ENCODE results near the gene BCAR1. TPM values are rescaled to one million over a fixed set of nuclear protein-coding genes. Genes with fewer than 3 reads are reported as not detected.

Gene BCAR1
- total RNA-seq, 1 donor: 75.3 TPM

DNA sequence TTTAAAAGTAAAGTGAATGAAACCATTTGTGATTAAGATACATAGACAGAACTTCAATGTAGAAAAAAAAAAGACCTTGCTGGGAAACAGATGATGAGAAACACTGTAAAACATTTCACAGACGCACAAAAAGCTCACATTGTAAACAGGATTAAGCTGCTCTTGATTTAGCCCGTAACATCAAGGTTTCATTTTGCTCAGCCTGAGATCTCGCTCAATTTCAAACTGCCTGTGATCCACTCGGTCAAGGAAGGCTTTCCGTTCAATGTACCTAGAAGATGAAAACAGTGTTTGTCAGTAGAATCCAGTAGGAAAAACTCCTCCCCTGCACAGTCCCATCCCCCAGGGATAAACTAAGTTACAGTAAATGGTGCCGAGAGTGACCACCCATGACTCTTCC, 42.3 kb upstream of the BCAR1 start:
- Histone ChIP-seq H3K36me3 (ENCODE audit: insufficient read depth, low read length) (peaks cover 30% of the 10 kb centered on the region), H4K20me1 (ENCODE audit: insufficient read depth, low read length) (no peaks in the 10 kb centered on the region), H3K9me3 (ENCODE audit: low read depth, low read length) (no peaks in the 10 kb centered on the region), H3K4me3 (ENCODE audit: insufficient read depth, low read length) (no peak overlapping the region), H3K79me2 (ENCODE audit: insufficient read depth, low read length) (no peaks in the 10 kb centered on the region), H3K4me1 (ENCODE audit: insufficient read depth, low read length) (no peaks in the 10 kb centered on the region), H3K27ac (ENCODE audit: low read depth, low read length) (no peak overlapping the region), H2AFZ (ENCODE audit: low read length) (no peak overlapping the region), H3K4me2 (ENCODE audit: insufficient read depth, low read length) (no peak overlapping the region), H3K27me3 (ENCODE audit: insufficient read depth, low read length) (no peaks in the 10 kb centered on the region)
- TF ChIP-seq, protein P1, sequence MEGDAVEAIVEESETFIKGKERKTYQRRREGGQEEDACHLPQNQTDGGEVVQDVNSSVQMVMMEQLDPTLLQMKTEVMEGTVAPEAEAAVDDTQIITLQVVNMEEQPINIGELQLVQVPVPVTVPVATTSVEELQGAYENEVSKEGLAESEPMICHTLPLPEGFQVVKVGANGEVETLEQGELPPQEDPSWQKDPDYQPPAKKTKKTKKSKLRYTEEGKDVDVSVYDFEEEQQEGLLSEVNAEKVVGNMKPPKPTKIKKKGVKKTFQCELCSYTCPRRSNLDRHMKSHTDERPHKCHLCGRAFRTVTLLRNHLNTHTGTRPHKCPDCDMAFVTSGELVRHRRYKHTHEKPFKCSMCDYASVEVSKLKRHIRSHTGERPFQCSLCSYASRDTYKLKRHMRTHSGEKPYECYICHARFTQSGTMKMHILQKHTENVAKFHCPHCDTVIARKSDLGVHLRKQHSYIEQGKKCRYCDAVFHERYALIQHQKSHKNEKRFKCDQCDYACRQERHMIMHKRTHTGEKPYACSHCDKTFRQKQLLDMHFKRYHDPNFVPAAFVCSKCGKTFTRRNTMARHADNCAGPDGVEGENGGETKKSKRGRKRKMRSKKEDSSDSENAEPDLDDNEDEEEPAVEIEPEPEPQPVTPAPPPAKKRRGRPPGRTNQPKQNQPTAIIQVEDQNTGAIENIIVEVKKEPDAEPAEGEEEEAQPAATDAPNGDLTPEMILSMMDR (IDR thresholded peaks at IDR 0.05; ENCODE audit: extremely low read depth, low read depth, low read length): no peak
- no peak for DNase-seq (ENCODE audit: insufficient read length, low spot score, missing footprints)

DNA sequence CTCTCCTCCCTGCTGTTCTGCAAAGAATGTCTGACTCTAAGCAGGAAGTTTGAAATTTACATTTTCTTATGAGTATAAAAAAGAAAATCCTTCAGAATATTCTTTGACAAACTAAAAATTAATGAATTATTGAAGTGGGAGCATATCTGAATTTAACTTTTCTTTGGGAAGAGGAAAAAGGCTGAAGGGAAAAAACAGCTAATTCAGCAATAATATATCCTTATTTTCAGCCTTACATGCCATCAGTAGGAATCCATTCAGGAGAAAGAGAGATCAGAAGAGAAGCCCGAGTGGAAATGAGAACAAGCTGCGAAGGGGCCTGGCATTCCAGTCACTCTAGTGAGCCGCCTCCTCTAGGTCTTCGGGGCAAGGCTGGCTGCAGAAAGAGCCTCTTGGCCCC, 41.7 kb upstream of the BCAR1 start:
- Histone ChIP-seq H2AFZ (ENCODE audit: low read length) (no peak overlapping the region), H3K79me2 (ENCODE audit: insufficient read depth, low read length) (no peaks in the 10 kb centered on the region), H3K4me2 (ENCODE audit: insufficient read depth, low read length) (no peak overlapping the region), H3K9me3 (ENCODE audit: low read depth, low read length) (no peaks in the 10 kb centered on the region), H3K27me3 (ENCODE audit: insufficient read depth, low read length) (no peaks in the 10 kb centered on the region), H3K36me3 (ENCODE audit: insufficient read depth, low read length) (peaks cover 30% of the 10 kb centered on the region), H3K4me1 (ENCODE audit: insufficient read depth, low read length) (no peaks in the 10 kb centered on the region), H3K27ac (ENCODE audit: low read depth, low read length) (no peak overlapping the region), H4K20me1 (ENCODE audit: insufficient read depth, low read length) (no peaks in the 10 kb centered on the region), H3K4me3 (ENCODE audit: insufficient read depth, low read length) (no peak overlapping the region)
- DNase-seq (ENCODE audit: insufficient read length, low spot score, missing footprints): no peak
- TF ChIP-seq, protein P1 (IDR thresholded peaks at IDR 0.05; ENCODE audit: extremely low read depth, low read depth, low read length): no peak

DNA sequence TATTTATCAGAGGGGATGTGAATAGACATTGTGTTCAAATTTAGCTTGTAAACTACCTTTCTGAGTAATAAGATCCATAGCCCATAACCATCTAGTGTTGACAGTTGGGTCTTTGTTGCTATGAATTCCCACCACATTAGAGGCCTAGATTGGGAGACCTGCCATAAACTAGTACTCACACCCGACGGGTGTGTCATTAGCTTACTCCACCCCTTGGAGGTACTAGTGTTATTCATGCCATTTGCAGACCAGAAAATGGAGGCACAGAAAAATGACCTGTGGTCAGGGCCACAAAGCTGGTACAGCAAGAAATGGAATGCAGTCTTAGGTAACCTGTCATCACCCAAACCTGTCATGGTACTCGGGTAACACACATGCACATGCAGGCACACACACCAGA, 41.3 kb upstream of the BCAR1 start:
- no peak overlapping the region for H2AFZ ChIP-seq (ENCODE audit: low read length)
- no peak for DNase-seq (ENCODE audit: insufficient read length, low spot score, missing footprints)
- no peak overlapping the region for H3K4me3 ChIP-seq (ENCODE audit: insufficient read depth, low read length)
- H3K4me2 ChIP-seq (ENCODE audit: insufficient read depth, low read length): no peak overlapping the region
- H3K9me3 ChIP-seq (ENCODE audit: low read depth, low read length): no peaks in the 10 kb centered on the region
- TF ChIP-seq, protein P1 (IDR thresholded peaks at IDR 0.05; ENCODE audit: extremely low read depth, low read depth, low read length): no peak
- no peak overlapping the region for H3K27ac ChIP-seq (ENCODE audit: low read depth, low read length)
- no peaks in the 10 kb centered on the region for H3K4me1 ChIP-seq (ENCODE audit: insufficient read depth, low read length)
- H3K36me3 ChIP-seq (ENCODE audit: insufficient read depth, low read length): peaks cover 30% of the 10 kb centered on the region
- no peaks in the 10 kb centered on the region for H3K27me3 ChIP-seq (ENCODE audit: insufficient read depth, low read length)
- H3K79me2 ChIP-seq (ENCODE audit: insufficient read depth, low read length): no peaks in the 10 kb centered on the region
- no peaks in the 10 kb centered on the region for H4K20me1 ChIP-seq (ENCODE audit: insufficient read depth, low read length)

DNA sequence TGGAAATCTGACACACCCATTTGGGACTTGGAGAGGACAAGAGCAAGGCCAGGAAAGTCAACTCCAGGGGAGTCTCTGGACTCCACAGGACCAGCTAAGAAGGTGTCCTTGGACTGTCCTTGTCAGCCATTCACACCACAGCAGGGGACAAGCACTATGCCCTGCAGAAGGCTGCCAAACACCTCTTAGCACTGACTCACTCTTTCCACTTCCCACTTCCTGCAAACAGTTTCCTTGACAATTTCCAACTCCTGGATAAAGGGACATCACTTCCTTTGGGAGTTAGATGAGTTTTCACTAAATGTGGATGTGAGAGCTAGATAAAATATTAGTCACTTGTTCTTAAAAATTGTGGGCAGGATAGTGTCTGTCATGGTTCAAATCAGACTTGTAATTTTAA, 37.8 kb upstream of the BCAR1 start:
- no peak for DNase-seq (ENCODE audit: insufficient read length, low spot score, missing footprints)
- no peaks in the 10 kb centered on the region for H3K4me1 ChIP-seq (ENCODE audit: insufficient read depth, low read length)
- TF ChIP-seq, protein P1 (IDR thresholded peaks at IDR 0.05; ENCODE audit: extremely low read depth, low read depth, low read length): no peak
- no peak overlapping the region for H2AFZ ChIP-seq (ENCODE audit: low read length)
- H3K4me2 ChIP-seq (ENCODE audit: insufficient read depth, low read length): no peak overlapping the region
- H3K27ac ChIP-seq (ENCODE audit: low read depth, low read length): no peak overlapping the region
- no peaks in the 10 kb centered on the region for H3K79me2 ChIP-seq (ENCODE audit: insufficient read depth, low read length)
- H3K4me3 ChIP-seq (ENCODE audit: insufficient read depth, low read length): no peak overlapping the region
- no peaks in the 10 kb centered on the region for H3K27me3 ChIP-seq (ENCODE audit: insufficient read depth, low read length)
- H3K9me3 ChIP-seq (ENCODE audit: low read depth, low read length): no peaks in the 10 kb centered on the region
- H3K36me3 ChIP-seq (ENCODE audit: insufficient read depth, low read length): peaks cover 27% of the 10 kb centered on the region
- no peaks in the 10 kb centered on the region for H4K20me1 ChIP-seq (ENCODE audit: insufficient read depth, low read length)
